Stimulated activated CD4-positive, alpha-beta T cell treated with anti-CD3 and anti-CD28 coated beads, Interleukin-12 subunit alpha, Interleukin-12 subunit beta, amount 100 ng/mL, for 48 hours (primary cell): ENCODE results near the gene FGF12.

Source experiments
- DNase-seq, 3 donors: peaks; one replicate each; pipeline ENCODE4 v3.0.0-alpha.2; 2020; ENCODE audit warnings: low read depth in 2 of 3, low spot score in 1 of 3

The FGF12 gene

GRCh38 chr3:192273001-192273696 lies 454.2 kb downstream of the FGF12 start:
- DNase-seq: no peak

GRCh38 chr3:192262001-192262400 lies 465.3 kb downstream of the FGF12 start:
- no peak for DNase-seq

- no peak for DNase-seq
These were observed 466.2 kb downstream of the FGF12 start for GRCh38 chr3:192261135-192261534.

GRCh38 chr3:192260116-192261010 lies 467.0 kb downstream of the FGF12 start:
- DNase-seq: no peak

GRCh38 chr3:192259661-192260060 lies 467.7 kb downstream of the FGF12 start:
- DNase-seq: no peak

- DNase-seq: no peak
These were observed 468.6 kb downstream of the FGF12 start for GRCh38 chr3:192258721-192259120.

GRCh38 chr3:192255839-192256238 lies 471.5 kb downstream of the FGF12 start:
- DNase-seq: no peak

- DNase-seq: no peak
These were observed 474.0 kb downstream of the FGF12 start for GRCh38 chr3:192253138-192253887.

- DNase-seq: no peak
These were observed 477.8 kb downstream of the FGF12 start for GRCh38 chr3:192249516-192249915.

GRCh38 chr3:192246847-192247559 lies 480.3 kb downstream of the FGF12 start:
- no peak for DNase-seq

GRCh38 chr3:192244591-192244990 lies 482.8 kb downstream of the FGF12 start:
- DNase-seq: no peak

- DNase-seq: no peak
These were observed 487.4 kb downstream of the FGF12 start for GRCh38 chr3:192239956-192240355.

- DNase-seq: no peak
These were observed 489.2 kb downstream of the FGF12 start for GRCh38 chr3:192237992-192238608.

- DNase-seq: no peak
These were observed 497.5 kb downstream of the FGF12 start for GRCh38 chr3:192229866-192230265.

GRCh38 chr3:192224634-192225155 lies 502.6 kb downstream of the FGF12 start:
- DNase-seq: no peak

- no peak for DNase-seq
These were observed 503.5 kb downstream of the FGF12 start for GRCh38 chr3:192223815-192224214.

GRCh38 chr3:192220915-192221314 lies 506.4 kb downstream of the FGF12 start:
- DNase-seq: no peak

GRCh38 chr3:192219926-192220325 lies 507.4 kb downstream of the FGF12 start:
- no peak for DNase-seq

GRCh38 chr3:192216067-192216466 lies 511.3 kb downstream of the FGF12 start:
- no peak for DNase-seq

GRCh38 chr3:192212979-192213378 lies 514.4 kb downstream of the FGF12 start:
- no peak for DNase-seq
